HCT116 (cell line): ENCODE data around the gene FKBP7. TPM values are rescaled to one million over a fixed set of nuclear protein-coding genes. Genes with fewer than 3 reads are reported as not detected.

Experiments
- ATAC-seq: fragments of 200-7000 bp; cut with Tn5 transposase; 2 replicates; pipeline ENCODE4 v1.9.1; 2020; ENCODE audit warnings: mild to moderate bottlenecking, moderate library complexity
- BruUV-seq: library from RNA; stranded (reverse); fragments of 400-500 nt; replicated peaks from 2 replicates; lab custom pipeline; 2021; lab: Mats Ljungman, UMichigan
- CTCF ChIA-PET: fragments of 300-600 bp; sonication (Branson Sonifier 250); formaldehyde crosslinking; loops from one replicate; lab custom pipeline; 2021; ENCODE audit warnings: antibody characterized with exemption; lab: Charles Lee
- POLR2A ChIA-PET: fragments of 300-600, 350-600 bp; sonication (Branson Sonifier 250); formaldehyde crosslinking; loops from one replicate; lab custom pipeline; 2021; ENCODE audit warnings: antibody characterized with exemption; lab: Charles Lee
- RAD21 ChIA-PET, 2 experiments: fragments of 300-600 bp; sonication (Branson Sonifier 250); formaldehyde crosslinking; loops; one replicate each; lab custom pipeline; 2023; ENCODE audit warnings: low total read pairs in 2 of 2; ENCODE audit not compliant: uncharacterized antibody in 2 of 2, unreplicated experiment in 2 of 2, low non-redundant PET in 1 of 2; lab: Charles Lee
- DNase-seq: peaks from one replicate; pipeline ENCODE4 v3.0.0-alpha.2; 2010; ENCODE audit warnings: low read depth, low spot score
- H2AFZ ChIP-seq: fragments of 200-600 bp; shearing (Covaris generic), sonication (generic); 2 replicates; pipeline ENCODE4 v1.6.1; 2017; ENCODE audit warnings: low read depth, mixed run types, mixed read lengths, antibody characterized with exemption, low read length; ENCODE audit not compliant: poor library complexity, severe bottlenecking
- H3K27ac ChIP-seq: 2 replicates; pipeline ENCODE4 v1.5.1; 2012; ENCODE audit warnings: low read depth, low read length
- H3K27me3 ChIP-seq: fragments of 200-600 bp; sonication (generic); 2 replicates; pipeline ENCODE4 v1.6.1; 2016; ENCODE audit warnings: mixed run types, low read length, mixed read lengths; ENCODE audit not compliant: insufficient read depth
- H3K36me3 ChIP-seq, 2 experiments: fragments of 200-500 bp in 1 of 2; fragments of 200-600 bp in 1 of 2; sonication (Bioruptor generic) in 1 of 2; sonication (generic) in 1 of 2; 2 replicates each; pipeline versions ENCODE4 v1.5.1 to v1.6.1; 2014 to 2016; ENCODE audit warnings: low read length in 2 of 2, inconsistent platforms in 1 of 2, mixed read lengths in 1 of 2, mixed run types in 1 of 2; ENCODE audit not compliant: insufficient read depth in 2 of 2, control insufficient read depth in 1 of 2
- H3K4me1 ChIP-seq, 2 experiments: fragments of 200-600 bp in 1 of 2; sonication (generic) in 1 of 2; 2 replicates each; pipeline versions ENCODE4 v1.5.1 to v1.6.1; 2012 to 2017; ENCODE audit warnings: low read length in 2 of 2, inconsistent platforms in 1 of 2, mild to moderate bottlenecking in 1 of 2, mixed read lengths in 1 of 2, mixed run types in 1 of 2, moderate library complexity in 1 of 2; ENCODE audit not compliant: insufficient read depth in 2 of 2, control insufficient read depth in 1 of 2
- H3K4me2 ChIP-seq: fragments of 200-600 bp; sonication (generic); 2 replicates; pipeline ENCODE4 v1.6.1; 2017; ENCODE audit warnings: mixed run types, low read length, mixed read lengths
- H3K4me3 ChIP-seq, 2 experiments: fragments of 200-600 bp in 1 of 2; sonication (generic) in 1 of 2; replicated peaks in 1 of 2; 2 replicates each; pipeline ENCODE4 v1.5.1; 2011 to 2016; ENCODE audit warnings: low read length in 2 of 2, control low read depth in 1 of 2, low read depth in 1 of 2, mild to moderate bottlenecking in 1 of 2, mixed read lengths in 1 of 2, mixed run types in 1 of 2
- H3K79me2 ChIP-seq: fragments of 200-600 bp; sonication (generic); 2 replicates; pipeline ENCODE4 v1.6.1; 2017; ENCODE audit warnings: mild to moderate bottlenecking, mixed run types, low read length, moderate library complexity, mixed read lengths; ENCODE audit not compliant: insufficient read depth
- H3K9ac ChIP-seq: fragments of 200-600 bp; sonication (generic); 2 replicates; pipeline ENCODE4 v1.6.1; 2016; ENCODE audit warnings: low read length, mixed read lengths
- H3K9me2 ChIP-seq: fragments of 200-600 bp; sonication (generic), shearing (Covaris generic); 2 replicates; pipeline ENCODE4 v1.6.1; 2017; ENCODE audit warnings: mixed run types, mild to moderate bottlenecking, moderate library complexity; ENCODE audit not compliant: insufficient read depth
- H3K9me3 ChIP-seq, 2 experiments: fragments of 200-500 bp in 1 of 2; fragments of 200-600 bp in 1 of 2; sonication (Bioruptor generic) in 1 of 2; sonication (generic) in 1 of 2; 2 replicates each; pipeline ENCODE4 v1.6.1; 2014 to 2017; ENCODE audit warnings: low read length in 2 of 2, mixed read lengths in 2 of 2, inconsistent platforms in 1 of 2, low read depth in 1 of 2, mild to moderate bottlenecking in 1 of 2, mixed run types in 1 of 2, moderate library complexity in 1 of 2; ENCODE audit not compliant: control insufficient read depth in 1 of 2, insufficient read depth in 1 of 2
- H4K20me1 ChIP-seq: fragments of 200-600 bp; sonication (generic), shearing (Covaris generic); 2 replicates; pipeline ENCODE4 v1.6.1; 2017; ENCODE audit warnings: mixed run types, mild to moderate bottlenecking, moderate library complexity; ENCODE audit not compliant: insufficient read depth
- ATF3 ChIP-seq: IDR thresholded peaks from 2 replicates; pipeline ENCODE4 v1.6.1; 2012
- CBX3 ChIP-seq: IDR thresholded peaks from 2 replicates; pipeline ENCODE4 v1.6.1; 2012; ENCODE audit warnings: low read depth
- CEBPB ChIP-seq: IDR thresholded peaks from 2 replicates; pipeline ENCODE4 v1.6.1; 2012; ENCODE audit warnings: low read depth
- EGR1 ChIP-seq: IDR thresholded peaks from 2 replicates; pipeline ENCODE4 v1.6.1; 2012; ENCODE audit warnings: low read depth
- ELF1 ChIP-seq: IDR thresholded peaks from 2 replicates; pipeline ENCODE4 v1.6.1; 2012; ENCODE audit warnings: low read depth, borderline replicate concordance
- EZH2 ChIP-seq: fragments of 200-600 bp; sonication (generic); IDR thresholded peaks from 2 replicates; pipeline ENCODE4 v1.6.1; 2017; ENCODE audit warnings: antibody characterized with exemption, mixed run types
- RAD21 ChIP-seq: IDR thresholded peaks from 2 replicates; pipeline ENCODE4 v1.6.1; 2012; ENCODE audit warnings: low read depth, mild to moderate bottlenecking
- SIN3A ChIP-seq: IDR thresholded peaks from 2 replicates; pipeline ENCODE4 v1.6.1; 2012; ENCODE audit warnings: low read depth
- SP1 ChIP-seq: IDR thresholded peaks from 2 replicates; pipeline ENCODE4 v1.6.1; 2012; ENCODE audit warnings: low read depth
- TCF7L2 ChIP-seq: IDR thresholded peaks from 2 replicates; pipeline ENCODE4 v1.7.0; 2011; ENCODE audit warnings: borderline replicate concordance, inconsistent platforms; ENCODE audit not compliant: insufficient read depth, insufficient read length; ENCODE audit errors: extremely low read depth
- YY1 ChIP-seq: IDR thresholded peaks from 2 replicates; pipeline ENCODE4 v1.6.1; 2011; ENCODE audit warnings: low read length, low read depth, moderate library complexity, mild to moderate bottlenecking; ENCODE audit not compliant: insufficient replicate concordance; ENCODE audit errors: extremely low read depth
- ZNF274 ChIP-seq: fragments of 200-500 bp; sonication (Bioruptor generic); IDR thresholded peaks from 2 replicates; pipeline ENCODE4 v1.6.1; 2014; ENCODE audit warnings: mild to moderate bottlenecking, low read depth, low read length, inconsistent platforms
- intact Hi-C: fragments of 100-400 bp; cut with micrococcal nuclease; formaldehyde crosslinking; loops from 2 replicates; pipeline ENCODE4 v1.10.0; 2022
- total RNA-seq: library from RNA; stranded (reverse); gene quantifications from one replicate; pipeline ENCODE4 v1.2.1, GENCODE V29; 2021; ENCODE audit not compliant: unreplicated experiment
- TF ChIP-seq, protein P1 (sequence below): IDR thresholded peaks from 2 replicates; pipeline ENCODE4 v1.6.1; 2012
- TF ChIP-seq, protein P2 (sequence below), 3 experiments: fragments of 200-600 bp in 1 of 3; sonication (generic) in 1 of 3; IDR thresholded peaks in 2 of 3; conservative IDR thresholded peaks in 1 of 3; 2 replicates each; pipeline ENCODE4 v1.5.1; 2012 to 2017; ENCODE audit warnings: low read depth in 2 of 3, low read length in 2 of 3, antibody characterized with exemption in 1 of 3, borderline replicate concordance in 1 of 3, control low read depth in 1 of 3, mild to moderate bottlenecking in 1 of 3, mixed read lengths in 1 of 3, mixed run types in 1 of 3, moderate library complexity in 1 of 3; ENCODE audit not compliant: insufficient read depth in 1 of 3
- TF ChIP-seq, protein P3 (sequence below): IDR thresholded peaks from 2 replicates; pipeline ENCODE4 v1.6.1; 2011; ENCODE audit warnings: mild to moderate bottlenecking, low read length, moderate library complexity; ENCODE audit not compliant: insufficient replicate concordance; ENCODE audit errors: extremely low read depth

FKBP7 gene
- total RNA-seq, 1 experiment from 2014 or later = 4.5 TPM

GRCh38 chr2:178521304-178522150, 43.1 kb upstream of the FKBP7 start:
- intact Hi-C loops = no loop called here
- BruUV-seq = no TSS peak
- Histone ChIP-seq H3K79me2 (peaks cover 13% of the 10 kb centered on the region), H2AFZ (no peak overlapping the region), H3K9ac (no peak overlapping the region), H3K4me3 (no peak overlapping the region), H3K4me1 (peaks cover 0 to 4% of the 10 kb centered on the region in 2 experiments; a peak in 1 of 4 replicates), H4K20me1 (no peaks in the 10 kb centered on the region), H3K9me3 (no peaks in the 10 kb centered on the region), H3K9me2 (no peaks in the 10 kb centered on the region), H3K4me2 (no peak overlapping the region), H3K27me3 (no peaks in the 10 kb centered on the region), H3K36me3 (no peaks in the 10 kb centered on the region), H3K27ac (no peak overlapping the region)
- ChIA-PET CTCF (no interaction called here), RAD21 (no interaction called here), POLR2A (no interaction called here)
- TF ChIP-seq SIN3A (no peak), EZH2 (no peak), ZNF274 (no peak), YY1 (no peak), RAD21 (no peak), ELF1 (no peak)
- TF ChIP-seq, protein P1, sequence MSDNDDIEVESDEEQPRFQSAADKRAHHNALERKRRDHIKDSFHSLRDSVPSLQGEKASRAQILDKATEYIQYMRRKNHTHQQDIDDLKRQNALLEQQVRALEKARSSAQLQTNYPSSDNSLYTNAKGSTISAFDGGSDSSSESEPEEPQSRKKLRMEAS = no peak
- ATAC-seq = no peak
- no peak for DNase-seq

DNA sequence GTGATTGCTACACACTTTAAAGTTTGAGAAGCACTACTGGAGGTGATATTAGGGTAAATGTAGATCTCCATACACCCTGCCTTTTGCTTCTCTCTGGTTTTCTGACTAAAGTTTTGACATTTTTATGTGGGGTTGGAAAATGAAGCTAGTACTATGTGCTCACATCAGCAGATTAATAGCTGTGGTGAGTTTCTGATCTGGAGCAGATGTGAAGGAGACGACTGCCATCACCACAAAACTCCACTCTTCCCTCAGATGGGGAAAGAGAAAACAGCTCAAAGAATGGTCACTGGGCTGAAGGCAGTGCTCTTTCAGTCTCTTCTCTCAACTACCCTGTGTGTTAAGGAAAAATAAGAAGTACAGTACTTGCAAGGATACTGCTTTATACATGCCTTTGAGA, 39.1 kb upstream of the FKBP7 start:
- CTCF ChIA-PET = no interaction called here
- H3K27me3 ChIP-seq = no peaks in the 10 kb centered on the region
- TF ChIP-seq SP1 (no peak), CEBPB (no peak), TCF7L2 (no peak), ATF3 (no peak), ELF1 (no peak), EGR1 (no peak), CBX3 (no peak), YY1 (no peak)
- TF ChIP-seq, protein P2, sequence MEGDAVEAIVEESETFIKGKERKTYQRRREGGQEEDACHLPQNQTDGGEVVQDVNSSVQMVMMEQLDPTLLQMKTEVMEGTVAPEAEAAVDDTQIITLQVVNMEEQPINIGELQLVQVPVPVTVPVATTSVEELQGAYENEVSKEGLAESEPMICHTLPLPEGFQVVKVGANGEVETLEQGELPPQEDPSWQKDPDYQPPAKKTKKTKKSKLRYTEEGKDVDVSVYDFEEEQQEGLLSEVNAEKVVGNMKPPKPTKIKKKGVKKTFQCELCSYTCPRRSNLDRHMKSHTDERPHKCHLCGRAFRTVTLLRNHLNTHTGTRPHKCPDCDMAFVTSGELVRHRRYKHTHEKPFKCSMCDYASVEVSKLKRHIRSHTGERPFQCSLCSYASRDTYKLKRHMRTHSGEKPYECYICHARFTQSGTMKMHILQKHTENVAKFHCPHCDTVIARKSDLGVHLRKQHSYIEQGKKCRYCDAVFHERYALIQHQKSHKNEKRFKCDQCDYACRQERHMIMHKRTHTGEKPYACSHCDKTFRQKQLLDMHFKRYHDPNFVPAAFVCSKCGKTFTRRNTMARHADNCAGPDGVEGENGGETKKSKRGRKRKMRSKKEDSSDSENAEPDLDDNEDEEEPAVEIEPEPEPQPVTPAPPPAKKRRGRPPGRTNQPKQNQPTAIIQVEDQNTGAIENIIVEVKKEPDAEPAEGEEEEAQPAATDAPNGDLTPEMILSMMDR (IDR thresholded peaks at IDR 0.05 in 2 of 3, conservative IDR thresholded peaks at IDR 0.05 in 1 of 3; ENCODE audit: borderline replicate concordance in 1 of 3, insufficient read depth in 1 of 3, low read depth in 2 of 3, low read length in 2 of 3) = no peak
- TF ChIP-seq, protein P3, sequence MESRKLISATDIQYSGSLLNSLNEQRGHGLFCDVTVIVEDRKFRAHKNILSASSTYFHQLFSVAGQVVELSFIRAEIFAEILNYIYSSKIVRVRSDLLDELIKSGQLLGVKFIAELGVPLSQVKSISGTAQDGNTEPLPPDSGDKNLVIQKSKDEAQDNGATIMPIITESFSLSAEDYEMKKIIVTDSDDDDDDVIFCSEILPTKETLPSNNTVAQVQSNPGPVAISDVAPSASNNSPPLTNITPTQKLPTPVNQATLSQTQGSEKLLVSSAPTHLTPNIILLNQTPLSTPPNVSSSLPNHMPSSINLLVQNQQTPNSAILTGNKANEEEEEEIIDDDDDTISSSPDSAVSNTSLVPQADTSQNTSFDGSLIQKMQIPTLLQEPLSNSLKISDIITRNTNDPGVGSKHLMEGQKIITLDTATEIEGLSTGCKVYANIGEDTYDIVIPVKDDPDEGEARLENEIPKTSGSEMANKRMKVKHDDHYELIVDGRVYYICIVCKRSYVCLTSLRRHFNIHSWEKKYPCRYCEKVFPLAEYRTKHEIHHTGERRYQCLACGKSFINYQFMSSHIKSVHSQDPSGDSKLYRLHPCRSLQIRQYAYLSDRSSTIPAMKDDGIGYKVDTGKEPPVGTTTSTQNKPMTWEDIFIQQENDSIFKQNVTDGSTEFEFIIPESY = no peak

More for the DNA sequence above, 39.1 kb upstream of the FKBP7 start:
- Histone ChIP-seq H3K27ac (no peak overlapping the region), H4K20me1 (no peaks in the 10 kb centered on the region), H3K36me3 (no peaks in the 10 kb centered on the region), H3K4me1 (peaks cover 0 to 5% of the 10 kb centered on the region in 2 experiments; a peak in 1 of 4 replicates), H3K4me2 (no peak overlapping the region), H3K9ac (no peak overlapping the region), H3K9me2 (no peaks in the 10 kb centered on the region), H3K9me3 (no peaks in the 10 kb centered on the region), H2AFZ (no peak overlapping the region), H3K4me3 (no peak overlapping the region), H3K79me2 (no peaks in the 10 kb centered on the region)
- intact Hi-C loops = no loop called here
- RAD21 ChIA-PET = no interaction called here
- DNase-seq (no peak), ATAC-seq (no peak)
- no TSS peak for BruUV-seq
- POLR2A ChIA-PET = no interaction called here
